Measurements from ENCODE around the gene DNAJC5G.
"Not testable (repeated sequence)": the region's sequence is repeated elsewhere in the genome, so short reads cannot be mapped to it uniquely, and the experiment has no call there.

DNAJC5G gene

DNA sequence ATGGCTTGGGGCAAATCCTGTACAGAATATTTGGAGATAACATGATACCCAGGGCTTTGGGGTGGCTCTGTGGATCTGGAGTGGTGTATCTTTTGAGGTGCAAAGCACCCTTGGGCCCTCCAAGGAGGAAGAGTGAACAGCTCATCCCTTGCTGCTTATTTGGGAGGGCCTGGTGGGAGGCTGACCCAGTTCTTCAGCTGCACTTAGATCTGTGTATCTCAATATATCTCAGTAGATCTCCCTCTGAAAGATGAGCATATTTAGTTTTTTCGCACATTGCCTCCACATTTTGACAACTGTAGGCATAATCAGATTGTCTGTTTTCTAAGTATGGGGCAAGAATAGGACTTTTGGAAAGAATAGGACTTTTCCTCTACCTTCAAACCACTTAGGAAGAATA, 9.8 kb downstream of the DNAJC5G start:
- Mint-ChIP-seq H3K4me3 (no peak overlapping the region), H3K4me1 (peaks cover 2% of the 10 kb centered on the region)

GRCh38 chr2:27285481-27285880, 10.2 kb downstream of the DNAJC5G start:
- Mint-ChIP-seq H3K27ac (no peak overlapping the region), H3K36me3 (no peaks in the 10 kb centered on the region), H3K9me3 (no peaks in the 10 kb centered on the region), H3K27me3 (peaks cover 55% of the 10 kb centered on the region), H3K4me3 (no peak overlapping the region), H3K4me1 (no peaks in the 10 kb centered on the region)
- ATAC-seq = no peak

More for the DNA sequence above, 9.8 kb downstream of the DNAJC5G start:
- ATAC-seq = no peak
- Mint-ChIP-seq H3K9me3 (no peaks in the 10 kb centered on the region), H3K36me3 (no peaks in the 10 kb centered on the region), H3K27me3 (peaks cover 55% of the 10 kb centered on the region), H3K27ac (no peak overlapping the region)

DNA sequence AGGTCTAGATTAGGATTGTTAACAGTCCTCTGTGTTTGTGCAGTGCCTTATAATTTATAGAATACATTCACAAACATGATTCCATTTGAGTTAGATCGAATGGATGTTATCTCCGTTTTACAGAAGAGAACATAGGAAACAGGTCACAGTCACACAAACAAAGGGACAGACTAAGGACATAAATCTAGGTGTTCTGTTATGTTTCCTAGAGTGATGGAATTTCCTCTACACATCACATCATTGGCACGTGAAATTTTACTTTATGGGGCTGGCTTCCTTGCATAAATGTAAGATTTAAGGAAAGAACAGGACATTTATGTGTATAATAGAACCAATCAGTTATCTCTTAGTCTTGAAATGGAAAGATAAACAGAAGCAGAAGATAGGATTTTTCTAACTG, 13.4 kb downstream of the DNAJC5G start:
- no peaks in the 10 kb centered on the region for H3K4me1 Mint-ChIP-seq
- no peak overlapping the region for H3K27ac Mint-ChIP-seq
- H3K27me3 Mint-ChIP-seq = peaks cover 30% of the 10 kb centered on the region
- no peaks in the 10 kb centered on the region for H3K36me3 Mint-ChIP-seq
- ATAC-seq = no peak
- H3K9me3 Mint-ChIP-seq = no peaks in the 10 kb centered on the region
- H3K4me3 Mint-ChIP-seq = no peak overlapping the region

- no peaks in the 10 kb centered on the region for H3K4me1 Mint-ChIP-seq
- H3K4me3 Mint-ChIP-seq = no peak overlapping the region
- no peak for ATAC-seq
- peaks cover 30% of the 10 kb centered on the region for H3K27me3 Mint-ChIP-seq
- H3K36me3 Mint-ChIP-seq = no peaks in the 10 kb centered on the region
- H3K27ac Mint-ChIP-seq = no peak overlapping the region
- no peaks in the 10 kb centered on the region for H3K9me3 Mint-ChIP-seq
Observed at GRCh38 chr2:27290549-27290948, 15.3 kb downstream of the DNAJC5G start.

DNA sequence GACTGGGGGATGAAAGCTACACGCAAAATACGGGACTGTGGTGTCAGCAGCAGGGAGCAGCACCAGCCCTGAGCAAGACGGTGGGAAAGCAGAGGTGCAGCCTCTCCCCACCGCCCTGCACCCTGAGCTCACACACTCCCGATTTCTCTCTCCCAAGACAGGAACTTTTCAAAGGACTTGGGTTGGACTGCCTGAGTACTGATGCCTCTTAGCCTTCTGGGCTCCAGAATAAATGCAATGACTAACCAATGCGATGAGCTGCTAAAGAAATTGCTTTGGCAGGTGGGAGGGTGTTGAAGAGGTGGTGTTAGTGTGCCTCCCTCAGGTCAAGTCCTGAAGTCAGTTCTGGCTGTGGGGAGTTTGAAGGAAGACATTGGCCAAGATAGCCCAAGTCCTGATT, 16.6 kb downstream of the DNAJC5G start:
- no peaks in the 10 kb centered on the region for H3K9me3 Mint-ChIP-seq
- H3K27ac Mint-ChIP-seq = no peak overlapping the region
- H3K4me3 Mint-ChIP-seq = no peak overlapping the region
- H3K27me3 Mint-ChIP-seq = peaks cover 39% of the 10 kb centered on the region
- H3K4me1 Mint-ChIP-seq = no peaks in the 10 kb centered on the region
- no peaks in the 10 kb centered on the region for H3K36me3 Mint-ChIP-seq
- ATAC-seq = no peak

DNA sequence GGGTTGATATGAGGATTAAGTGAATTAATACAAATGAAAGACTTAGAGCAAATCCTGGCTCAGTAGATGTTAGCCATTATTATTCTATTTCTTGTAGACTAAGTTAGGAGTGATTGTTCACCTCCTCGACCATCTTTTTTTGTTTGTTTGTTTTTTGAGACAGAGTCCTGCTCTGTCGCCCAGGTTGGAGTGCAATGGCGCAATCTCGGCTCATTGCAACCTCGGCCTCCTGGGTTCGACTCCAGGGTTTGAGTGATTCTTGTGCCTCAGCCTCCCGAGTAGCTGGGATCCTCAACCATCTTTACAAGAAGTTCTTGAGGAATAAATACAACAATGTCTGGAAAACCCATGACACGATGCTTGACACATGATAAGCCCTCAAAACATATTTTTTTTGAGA, 19.7 kb downstream of the DNAJC5G start:
- peaks cover 39% of the 10 kb centered on the region for H3K27me3 Mint-ChIP-seq
- H3K4me1 Mint-ChIP-seq = no peaks in the 10 kb centered on the region
- H3K9me3 Mint-ChIP-seq = no peaks in the 10 kb centered on the region
- no peak overlapping the region for H3K27ac Mint-ChIP-seq
- no peaks in the 10 kb centered on the region for H3K36me3 Mint-ChIP-seq
- no peak overlapping the region for H3K4me3 Mint-ChIP-seq
- ATAC-seq = no peak

DNA sequence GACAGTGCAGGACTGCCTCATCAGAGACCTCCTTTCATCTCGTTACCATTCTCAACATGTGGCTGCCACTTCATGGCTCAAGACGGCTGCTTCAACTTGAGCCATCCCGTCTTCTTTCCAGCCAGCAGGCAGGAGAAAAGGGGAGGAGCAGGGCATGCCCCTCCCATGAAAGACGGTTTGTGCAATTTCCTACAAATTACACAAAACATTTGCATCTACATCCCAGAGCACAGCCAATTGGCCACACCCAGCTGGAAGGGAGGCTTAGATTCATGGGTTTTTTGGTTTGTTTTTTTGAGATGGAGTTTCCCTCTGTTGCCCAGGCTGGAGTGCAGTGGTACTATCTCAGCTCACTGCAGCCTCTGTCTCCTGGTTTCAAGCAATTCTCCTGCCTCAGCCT, 21.2 kb downstream of the DNAJC5G start:
- H3K9me3 Mint-ChIP-seq = no peaks in the 10 kb centered on the region
- H3K27me3 Mint-ChIP-seq = peaks cover 40% of the 10 kb centered on the region
- no peaks in the 10 kb centered on the region for H3K36me3 Mint-ChIP-seq
- no peak overlapping the region for H3K4me3 Mint-ChIP-seq
- no peak overlapping the region for H3K27ac Mint-ChIP-seq
- ATAC-seq = no peak
- no peaks in the 10 kb centered on the region for H3K4me1 Mint-ChIP-seq

- ATAC-seq = no peak
- H3K4me1 Mint-ChIP-seq = no peaks in the 10 kb centered on the region
- H3K36me3 Mint-ChIP-seq = no peaks in the 10 kb centered on the region
- H3K27me3 Mint-ChIP-seq = peaks cover 40% of the 10 kb centered on the region
- H3K9me3 Mint-ChIP-seq = no peaks in the 10 kb centered on the region
- H3K27ac Mint-ChIP-seq = no peak overlapping the region
- no peak overlapping the region for H3K4me3 Mint-ChIP-seq
Observed at GRCh38 chr2:27297195-27297594, 22.0 kb downstream of the DNAJC5G start.

DNA sequence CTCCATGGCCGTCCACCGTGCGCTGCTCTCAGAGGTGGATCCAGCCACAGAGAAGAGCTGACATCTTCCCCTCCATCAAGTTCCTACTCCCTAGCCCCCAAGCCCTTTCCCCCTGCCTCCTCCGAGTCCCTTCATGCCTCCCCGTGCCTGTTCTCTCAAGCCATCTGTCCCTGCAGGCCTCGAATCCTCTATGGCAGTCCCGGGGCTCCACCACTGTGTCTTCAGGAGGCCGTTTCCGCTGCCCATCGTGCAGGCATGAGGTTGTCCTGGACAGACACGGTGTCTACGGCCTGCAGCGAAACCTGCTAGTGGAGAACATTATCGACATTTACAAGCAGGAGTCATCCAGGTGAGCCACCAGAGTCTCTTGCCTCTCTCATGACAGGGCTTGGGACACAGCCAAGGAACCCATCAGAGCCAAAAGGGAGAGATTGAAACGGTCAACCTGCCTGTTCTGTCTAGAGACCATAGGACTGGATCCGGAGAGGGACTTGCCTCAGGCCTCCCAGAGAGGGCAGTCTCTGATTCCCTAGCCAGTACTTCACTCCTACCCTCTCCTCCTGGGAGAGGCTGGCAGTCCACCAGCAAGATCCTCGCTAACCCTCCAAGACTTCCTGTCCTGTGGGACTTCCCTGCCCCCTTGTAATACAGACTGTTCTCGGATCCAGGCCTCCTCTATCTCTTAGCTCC, 23.3 kb downstream of the DNAJC5G start:
- Mint-ChIP-seq H3K27me3 (peaks cover 40% of the 10 kb centered on the region), H3K4me3 (no peak overlapping the region), H3K9me3 (no peaks in the 10 kb centered on the region), H3K27ac (no peak overlapping the region), H3K36me3 (no peaks in the 10 kb centered on the region), H3K4me1 (peaks cover 5% of the 10 kb centered on the region)
- no peak for ATAC-seq

DNA sequence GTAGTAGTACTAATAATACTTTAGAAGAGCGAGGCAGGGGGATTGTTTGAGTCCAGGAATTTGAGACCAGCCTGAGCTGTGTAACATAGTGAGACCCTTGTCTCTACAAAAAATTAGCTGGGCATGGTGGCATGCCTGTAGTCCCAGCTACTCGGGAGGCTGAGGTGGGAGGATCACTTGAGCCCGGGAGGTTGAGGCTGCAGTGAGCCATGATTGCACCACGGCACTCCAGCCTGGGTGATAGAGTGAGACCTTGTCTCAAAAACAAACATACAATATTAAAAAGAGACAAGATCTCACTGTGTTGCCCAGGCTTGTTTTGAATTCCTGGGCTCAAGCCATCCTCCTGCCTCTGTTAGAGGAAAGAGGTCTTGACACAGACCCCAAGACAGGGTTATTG, 25.4 kb downstream of the DNAJC5G start:
- H3K9me3 Mint-ChIP-seq, H3K4me1 Mint-ChIP-seq, H3K36me3 Mint-ChIP-seq, H3K4me3 Mint-ChIP-seq, ATAC-seq, H3K27ac Mint-ChIP-seq: not testable (repeated sequence)
- peaks cover 52% of the 10 kb centered on the region for H3K27me3 Mint-ChIP-seq

GRCh38 chr2:27303093-27304025, 28.1 kb downstream of the DNAJC5G start:
- peak; percentile 52 for ATAC-seq
- no peak overlapping the region for H3K27ac Mint-ChIP-seq
- no peaks in the 10 kb centered on the region for H3K9me3 Mint-ChIP-seq
- H3K27me3 Mint-ChIP-seq = peaks cover 50% of the 10 kb centered on the region
- H3K4me1 Mint-ChIP-seq = peaks cover 21% of the 10 kb centered on the region
- H3K4me3 Mint-ChIP-seq = peak overlapping the region; percentile 65
- no peaks in the 10 kb centered on the region for H3K36me3 Mint-ChIP-seq

- peaks cover 36% of the 10 kb centered on the region for H3K27me3 Mint-ChIP-seq
- H3K9me3 Mint-ChIP-seq = no peaks in the 10 kb centered on the region
- ATAC-seq = no peak
- no peak overlapping the region for H3K27ac Mint-ChIP-seq
- H3K4me3 Mint-ChIP-seq = no peak overlapping the region
- peaks cover 21% of the 10 kb centered on the region for H3K4me1 Mint-ChIP-seq
- H3K36me3 Mint-ChIP-seq = peaks cover 6% of the 10 kb centered on the region
Observed at GRCh38 chr2:27304488-27305240, 29.4 kb downstream of the DNAJC5G start.

GRCh38 chr2:27305516-27305915, 30.3 kb downstream of the DNAJC5G start:
- H3K27me3 Mint-ChIP-seq = peaks cover 33% of the 10 kb centered on the region

GRCh38 chr2:27306136-27306535, 30.9 kb downstream of the DNAJC5G start:
- no peak for ATAC-seq
- H3K9me3 Mint-ChIP-seq = no peaks in the 10 kb centered on the region
- H3K27ac Mint-ChIP-seq = peak overlapping the region; percentile 42
- peaks cover 21% of the 10 kb centered on the region for H3K4me1 Mint-ChIP-seq
- H3K4me3 Mint-ChIP-seq = peak overlapping the region; percentile 26
- peaks cover 12% of the 10 kb centered on the region for H3K36me3 Mint-ChIP-seq
- H3K27me3 Mint-ChIP-seq = peaks cover 33% of the 10 kb centered on the region

More at GRCh38 chr2:27305516-27305915, 30.3 kb downstream of the DNAJC5G start:
- Mint-ChIP-seq H3K4me3 (no peak overlapping the region), H3K27ac (no peak overlapping the region), H3K9me3 (no peaks in the 10 kb centered on the region), H3K4me1 (peaks cover 21% of the 10 kb centered on the region), H3K36me3 (peaks cover 10% of the 10 kb centered on the region)
- no peak for ATAC-seq

- H3K9me3 Mint-ChIP-seq = no peaks in the 10 kb centered on the region
- ATAC-seq = peak; percentile 25
Observed at GRCh38 chr2:27306573-27307286, 31.5 kb downstream of the DNAJC5G start.

More at GRCh38 chr2:27306573-27307286, 31.5 kb downstream of the DNAJC5G start:
- H3K4me3 Mint-ChIP-seq = peak overlapping the region; percentile 55
- H3K27me3 Mint-ChIP-seq = peaks cover 33% of the 10 kb centered on the region
- H3K4me1 Mint-ChIP-seq = peaks cover 21% of the 10 kb centered on the region
- H3K36me3 Mint-ChIP-seq = peaks cover 18% of the 10 kb centered on the region
- H3K27ac Mint-ChIP-seq = peak overlapping the region; percentile 42
